Stimulated activated CD8-positive, alpha-beta memory T cell treated with anti-CD3 and anti-CD28 coated beads, Interleukin-15, amount 100 ng/mL, for 4 hours (primary cell): ENCODE data around the gene PRKN.

Experiments
- DNase-seq, 2 donors: peaks; one replicate each; pipeline ENCODE4 v3.0.0-alpha.2; 2020; ENCODE audit warnings: low read depth in 2 of 2

Gene PRKN

DNA sequence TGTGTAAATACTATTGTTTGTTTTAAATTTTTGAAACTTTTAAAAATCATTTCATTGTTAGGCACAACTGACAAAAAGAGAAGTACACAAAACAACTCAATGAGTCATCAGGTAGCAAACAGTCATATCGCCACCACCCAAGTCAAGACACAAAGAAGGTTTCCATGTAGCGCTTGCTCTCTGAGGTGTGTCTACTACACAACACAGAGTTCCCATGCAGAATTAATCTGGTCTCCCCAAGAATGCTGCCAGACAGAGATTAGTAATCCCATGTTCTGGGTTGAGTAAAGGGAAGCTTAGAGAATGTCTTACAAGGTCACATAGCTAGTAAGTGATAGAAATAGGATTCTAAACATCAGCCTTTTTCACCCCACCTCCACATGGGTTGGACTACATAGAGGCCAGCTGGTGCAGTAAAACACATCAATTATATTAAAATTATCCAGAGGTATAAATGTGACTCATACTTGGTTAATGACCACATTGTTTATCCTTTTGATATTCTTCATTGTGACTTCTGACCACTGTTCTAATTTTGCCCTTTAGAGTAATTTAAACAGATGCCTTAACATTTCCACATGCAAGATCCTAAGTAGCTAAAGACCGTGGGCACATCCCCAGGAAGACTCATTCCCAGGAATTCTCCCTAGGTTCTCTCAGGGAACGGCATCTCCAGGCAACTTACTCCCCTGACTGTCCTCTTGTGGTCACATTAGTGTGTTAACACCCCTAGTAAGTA lies 413.5 kb downstream of the PRKN start:
- no peak for DNase-seq

GRCh38 chr6:162307865-162308264 lies 419.7 kb downstream of the PRKN start:
- no peak for DNase-seq

DNA sequence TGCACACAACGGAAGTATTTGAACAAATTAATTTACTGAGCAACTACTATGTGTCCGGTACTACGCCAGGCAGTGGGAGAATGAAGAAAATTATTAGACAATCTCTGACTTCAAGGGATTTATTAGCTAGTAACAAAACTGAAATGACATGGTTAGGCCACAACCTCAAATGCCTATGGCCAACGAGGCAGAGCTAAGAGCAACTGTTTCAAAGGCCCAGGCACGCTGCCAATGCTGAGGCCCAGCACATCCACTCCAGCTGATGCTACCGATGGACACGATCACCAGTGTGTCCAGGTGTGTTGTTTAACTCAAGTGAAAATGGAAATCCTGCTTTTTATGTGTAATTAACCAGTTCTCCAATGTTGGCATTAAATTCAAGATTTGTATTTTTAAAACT lies 420.9 kb downstream of the PRKN start:
- DNase-seq, result no peak

DNA sequence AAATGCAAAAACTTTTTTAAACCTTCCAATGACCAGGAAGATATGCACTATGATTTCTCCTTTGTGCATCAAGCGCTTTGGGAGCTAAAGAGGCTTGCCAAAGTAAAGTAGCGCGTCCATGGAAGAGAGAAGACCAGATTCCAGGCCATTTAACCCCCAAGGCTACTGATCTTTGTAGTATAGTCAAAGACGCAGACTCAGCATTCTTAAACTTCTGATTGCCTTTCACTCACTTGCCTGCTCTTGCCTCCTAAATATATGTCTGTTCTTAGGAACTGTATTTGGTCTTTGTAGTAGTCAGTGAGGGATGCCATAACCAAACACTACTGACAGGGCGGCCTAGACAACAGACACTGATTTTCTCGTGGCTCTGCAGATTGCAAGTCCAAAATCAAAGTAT lies 426.4 kb downstream of the PRKN start:
- no peak for DNase-seq

- DNase-seq, result no peak
These were observed 433.5 kb downstream of the PRKN start for GRCh38 chr6:162294029-162294428.

DNA sequence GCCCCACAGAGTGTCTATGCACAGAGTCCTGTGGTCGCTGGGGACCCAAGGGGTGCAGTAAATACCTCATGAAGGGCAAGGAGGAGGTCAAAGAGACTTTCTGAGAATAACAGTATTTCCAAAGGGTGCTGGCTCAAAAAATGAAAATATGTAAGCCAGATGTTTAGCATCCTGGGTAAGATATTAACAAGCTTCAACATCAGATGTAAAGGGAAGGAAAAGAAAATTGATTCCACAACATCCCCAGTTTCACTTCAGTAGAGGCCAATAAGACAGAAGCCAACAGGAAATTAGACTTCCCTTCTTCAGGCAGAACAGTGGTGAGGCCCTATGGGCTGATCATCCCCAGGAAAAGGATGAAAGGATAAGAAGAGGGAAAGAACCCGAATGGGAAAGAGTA lies 434.7 kb downstream of the PRKN start:
- no peak for DNase-seq

DNA sequence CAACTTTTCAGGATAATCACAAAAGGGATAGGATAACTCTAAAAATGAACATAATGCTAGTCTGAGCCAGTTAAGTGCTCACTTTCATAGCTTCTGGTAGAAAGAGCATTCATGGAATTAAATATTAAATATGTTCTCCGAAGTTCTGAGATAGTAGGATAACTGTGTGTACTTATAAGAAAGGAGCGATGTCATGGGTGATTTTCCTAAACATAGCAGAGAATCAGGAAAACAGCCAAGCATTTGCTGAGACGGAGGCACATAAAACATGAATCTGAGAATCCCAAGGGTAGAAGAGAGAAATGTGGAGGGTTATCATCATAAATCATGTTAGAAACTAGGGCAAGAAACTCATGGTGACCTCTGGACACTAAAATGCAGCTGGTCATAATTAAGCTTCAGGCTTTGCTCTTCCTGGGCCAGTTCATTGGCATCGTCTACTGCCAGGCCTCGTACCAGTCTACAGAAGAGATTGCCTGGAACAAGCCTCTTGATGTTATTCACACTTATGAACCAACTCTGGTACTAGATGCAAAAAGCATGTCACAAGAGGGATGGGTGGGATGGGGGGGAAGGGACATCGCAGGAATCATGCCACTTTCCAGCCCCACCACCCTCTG lies 436.6 kb downstream of the PRKN start:
- DNase-seq, result no peak

- DNase-seq, result no peak
These were observed 437.6 kb downstream of the PRKN start for GRCh38 chr6:162289972-162290371.

DNA sequence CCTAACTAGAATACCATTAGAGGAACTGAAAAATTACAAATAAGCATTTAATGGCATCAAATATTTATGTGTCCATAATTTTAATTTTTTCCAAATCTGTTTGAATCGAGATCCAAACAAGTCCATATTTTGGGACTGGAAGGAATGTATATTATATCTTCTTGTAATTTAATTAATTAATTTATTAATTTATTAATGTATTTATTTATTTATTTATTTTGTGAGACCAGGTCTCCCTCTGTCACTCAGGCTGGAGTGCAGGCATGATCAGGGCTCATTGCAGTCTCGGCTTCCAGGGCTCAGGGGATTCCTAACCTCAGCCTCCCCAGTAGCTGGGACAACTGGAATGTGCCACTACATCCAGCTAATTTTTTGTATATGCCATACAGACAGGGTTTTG lies 453.6 kb downstream of the PRKN start:
- DNase-seq, result no peak

GRCh38 chr6:162271922-162272321 lies 455.6 kb downstream of the PRKN start:
- DNase-seq, result no peak

GRCh38 chr6:162270966-162271365 lies 456.6 kb downstream of the PRKN start:
- DNase-seq, result no peak

DNA sequence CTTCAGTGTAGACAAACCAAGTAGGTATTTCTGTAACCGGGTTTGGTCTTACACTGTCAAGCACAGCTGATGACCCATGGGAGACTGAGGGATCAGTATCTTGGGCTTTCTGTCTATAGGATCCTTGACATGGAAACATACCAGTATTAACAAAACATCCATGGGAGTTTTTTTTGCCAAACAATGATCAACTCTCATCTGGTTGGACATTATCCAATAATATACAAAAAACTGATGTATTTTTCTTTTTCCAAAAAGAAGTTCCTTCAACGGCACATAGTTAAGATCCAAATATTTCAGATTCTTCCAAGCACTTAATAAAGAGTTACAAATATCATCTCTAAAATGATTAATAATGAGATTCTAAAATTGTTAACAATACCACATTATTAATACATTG lies 459.9 kb downstream of the PRKN start:
- no peak for DNase-seq

GRCh38 chr6:162267126-162267525 lies 460.4 kb downstream of the PRKN start:
- no peak for DNase-seq

- no peak for DNase-seq
These were observed 463.0 kb downstream of the PRKN start for GRCh38 chr6:162264581-162264980.

- DNase-seq, result no peak
These were observed 464.9 kb downstream of the PRKN start for GRCh38 chr6:162262466-162263196.

GRCh38 chr6:162261598-162261997 lies 466.0 kb downstream of the PRKN start:
- DNase-seq, result no peak

DNA sequence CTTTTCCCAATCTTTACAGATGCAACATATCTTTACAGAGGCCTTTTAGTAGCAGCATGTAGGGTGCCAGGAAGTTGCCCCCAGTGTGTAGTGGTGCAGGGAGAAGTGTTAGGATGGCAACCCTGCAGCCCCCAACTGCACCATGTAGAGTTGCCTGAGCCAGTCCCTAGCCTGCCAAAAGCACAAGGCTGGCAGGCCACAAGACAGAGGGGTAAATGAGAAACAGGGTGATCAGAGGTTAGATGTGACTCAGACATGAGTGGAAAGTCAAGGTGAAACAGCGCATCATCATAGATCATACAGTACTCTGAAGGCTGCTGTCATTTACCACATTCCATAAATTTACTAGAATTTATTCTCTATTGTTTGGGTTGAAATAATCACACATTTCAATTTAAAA lies 467.5 kb downstream of the PRKN start:
- DNase-seq, result no peak

- no peak for DNase-seq
These were observed 468.9 kb downstream of the PRKN start for GRCh38 chr6:162258647-162259046.

- no peak for DNase-seq
These were observed 471.2 kb downstream of the PRKN start for GRCh38 chr6:162256361-162256760.

GRCh38 chr6:162251257-162251656 lies 476.3 kb downstream of the PRKN start:
- no peak for DNase-seq

DNA sequence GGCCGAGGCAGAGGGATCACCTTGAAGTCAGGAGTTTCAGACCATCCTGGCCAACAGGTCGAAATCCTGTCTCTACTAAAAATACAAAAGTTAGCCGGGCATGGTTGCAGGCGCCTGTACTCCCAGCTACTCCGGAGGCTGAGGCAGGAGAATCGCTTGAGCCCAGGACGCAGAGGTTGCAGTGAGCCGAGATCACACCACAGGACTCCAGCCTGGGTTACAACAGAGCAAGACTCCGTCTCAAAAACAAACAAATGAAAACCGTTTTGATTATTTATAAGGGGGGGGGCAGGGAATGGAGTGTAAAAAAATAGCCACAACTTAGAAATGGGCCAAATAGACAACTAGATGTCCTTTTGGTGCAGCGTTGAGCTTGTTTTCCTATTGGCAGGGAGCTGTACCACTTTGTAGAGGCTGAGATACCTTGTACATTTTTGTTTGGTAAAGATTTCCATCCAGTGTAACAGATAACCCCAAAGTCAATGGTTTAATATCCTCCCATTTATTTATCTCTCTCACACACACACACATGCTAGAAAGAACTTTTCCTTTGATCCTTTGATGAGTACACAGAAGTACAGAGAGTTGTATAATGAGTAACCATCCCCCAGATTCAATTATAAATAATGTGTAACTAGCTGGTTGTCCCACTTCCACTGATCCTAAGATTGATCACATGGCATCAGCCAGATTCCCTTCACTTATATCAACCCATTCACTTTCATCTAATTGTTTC lies 477.5 kb downstream of the PRKN start:
- no peak for DNase-seq

- no peak for DNase-seq
These were observed 481.6 kb downstream of the PRKN start for GRCh38 chr6:162245830-162246420.
